ENCODE results near the gene KRTAP3-1.

Gene KRTAP3-1

GRCh38 chr17:40974366-40974765 is 34.6 kb downstream of the KRTAP3-1 start:
- DNase-seq = no peak

GRCh38 chr17:40967582-40967981 is 41.3 kb downstream of the KRTAP3-1 start:
- DNase-seq = no peak

GRCh38 chr17:40966848-40967247 is 42.1 kb downstream of the KRTAP3-1 start, which contains the start of gene KRT39:
TSS of gene KRT39 (minus strand) at chr17:40966948. CDS start at chr17:40966856, 92 bp downstream.
- DNase-seq = no peak

GRCh38 chr17:40963838-40964237 is 45.1 kb downstream of the KRTAP3-1 start:
- no peak for DNase-seq

GRCh38 chr17:40962059-40962561 is 46.8 kb downstream of the KRTAP3-1 start:
- DNase-seq = no peak

GRCh38 chr17:40961591-40961990 is 47.3 kb downstream of the KRTAP3-1 start:
- no peak for DNase-seq

- no peak for DNase-seq
Measured at GRCh38 chr17:40960144-40960543, 48.8 kb downstream of the KRTAP3-1 start.

All from inflammatory macrophage (primary cell).